Nephron (organoid): ENCODE measurements around the gene SORCS3.
A peak's percentile ranks its signal among the peaks of the same experiment; 100 is the strongest.

ENCODE experiments used
- H3K27ac Mint-ChIP-seq, 3 experiments: 2 replicates each; pipeline ENCODE4 v1.8.0; 2020; ENCODE audit warnings: mixed read lengths in 3 of 3, mild to moderate bottlenecking in 2 of 3, moderate library complexity in 1 of 3
- H3K27me3 Mint-ChIP-seq: 2 replicates; pipeline ENCODE4 v1.8.0; 2021; ENCODE audit warnings: low read depth, mild to moderate bottlenecking, moderate library complexity, mixed read lengths
- H3K36me3 Mint-ChIP-seq: 2 replicates; pipeline ENCODE4 v1.8.0; 2020; ENCODE audit warnings: low read depth, mixed read lengths
- H3K4me1 Mint-ChIP-seq: 2 replicates; pipeline ENCODE4 v1.8.0; 2020; ENCODE audit warnings: mixed read lengths
- H3K4me3 Mint-ChIP-seq, 3 experiments: 2 replicates each; pipeline ENCODE4 v1.8.0; 2020; ENCODE audit warnings: mild to moderate bottlenecking in 3 of 3, mixed read lengths in 3 of 3, moderate library complexity in 2 of 3
- H3K9me3 Mint-ChIP-seq: 2 replicates; pipeline ENCODE4 v1.8.0; 2020; ENCODE audit warnings: mixed read lengths
- TF ChIP-seq, protein P1 (sequence below), 3 experiments: fragments of 200-600 bp; sonication (generic); IDR thresholded peaks; one replicate each; pipeline ENCODE4 v1.5.0; 2021; ENCODE audit warnings: antibody characterized with exemption in 3 of 3; ENCODE audit not compliant: unreplicated experiment in 3 of 3

Gene SORCS3

GRCh38 chr10:104613406-104613805 is 27.7 kb upstream of the SORCS3 start:
- Mint-ChIP-seq H3K27ac (no peak overlapping the region), H3K36me3 (no peaks in the 10 kb centered on the region), H3K9me3 (peaks cover 14% of the 10 kb centered on the region), H3K4me3 (no peak overlapping the region), H3K27me3 (peaks cover 11% of the 10 kb centered on the region), H3K4me1 (no peaks in the 10 kb centered on the region)
- TF ChIP-seq, protein P1, sequence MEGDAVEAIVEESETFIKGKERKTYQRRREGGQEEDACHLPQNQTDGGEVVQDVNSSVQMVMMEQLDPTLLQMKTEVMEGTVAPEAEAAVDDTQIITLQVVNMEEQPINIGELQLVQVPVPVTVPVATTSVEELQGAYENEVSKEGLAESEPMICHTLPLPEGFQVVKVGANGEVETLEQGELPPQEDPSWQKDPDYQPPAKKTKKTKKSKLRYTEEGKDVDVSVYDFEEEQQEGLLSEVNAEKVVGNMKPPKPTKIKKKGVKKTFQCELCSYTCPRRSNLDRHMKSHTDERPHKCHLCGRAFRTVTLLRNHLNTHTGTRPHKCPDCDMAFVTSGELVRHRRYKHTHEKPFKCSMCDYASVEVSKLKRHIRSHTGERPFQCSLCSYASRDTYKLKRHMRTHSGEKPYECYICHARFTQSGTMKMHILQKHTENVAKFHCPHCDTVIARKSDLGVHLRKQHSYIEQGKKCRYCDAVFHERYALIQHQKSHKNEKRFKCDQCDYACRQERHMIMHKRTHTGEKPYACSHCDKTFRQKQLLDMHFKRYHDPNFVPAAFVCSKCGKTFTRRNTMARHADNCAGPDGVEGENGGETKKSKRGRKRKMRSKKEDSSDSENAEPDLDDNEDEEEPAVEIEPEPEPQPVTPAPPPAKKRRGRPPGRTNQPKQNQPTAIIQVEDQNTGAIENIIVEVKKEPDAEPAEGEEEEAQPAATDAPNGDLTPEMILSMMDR (IDR thresholded peaks at IDR 0.05; ENCODE audit: unreplicated experiment in 3 of 3): no peak

GRCh38 chr10:104614245-104614831 is 26.8 kb upstream of the SORCS3 start:
- H3K4me1 Mint-ChIP-seq: no peaks in the 10 kb centered on the region
- no peaks in the 10 kb centered on the region for H3K36me3 Mint-ChIP-seq
- no peak overlapping the region for H3K27ac Mint-ChIP-seq
- TF ChIP-seq, protein P1 (IDR thresholded peaks at IDR 0.05; ENCODE audit: unreplicated experiment in 3 of 3): peak in 2 of 3 experiments; percentile 12 to 17
- no peak overlapping the region for H3K4me3 Mint-ChIP-seq
- H3K9me3 Mint-ChIP-seq: peaks cover 5% of the 10 kb centered on the region
- H3K27me3 Mint-ChIP-seq: peaks cover 13% of the 10 kb centered on the region

- H3K4me3 Mint-ChIP-seq: no peak overlapping the region
- no peak overlapping the region for H3K27ac Mint-ChIP-seq
- TF ChIP-seq, protein P1 (IDR thresholded peaks at IDR 0.05; ENCODE audit: unreplicated experiment in 3 of 3): no peak
- no peaks in the 10 kb centered on the region for H3K36me3 Mint-ChIP-seq
- no peaks in the 10 kb centered on the region for H3K4me1 Mint-ChIP-seq
- peaks cover 13% of the 10 kb centered on the region for H3K27me3 Mint-ChIP-seq
- peaks cover under 1% of the 10 kb centered on the region for H3K9me3 Mint-ChIP-seq
Observed at GRCh38 chr10:104615136-104615535, 26.0 kb upstream of the SORCS3 start.

GRCh38 chr10:104617831-104618230 is 23.3 kb upstream of the SORCS3 start:
- no peak overlapping the region for H3K27ac Mint-ChIP-seq
- no peaks in the 10 kb centered on the region for H3K36me3 Mint-ChIP-seq
- peaks cover 13% of the 10 kb centered on the region for H3K27me3 Mint-ChIP-seq
- no peak overlapping the region for H3K4me3 Mint-ChIP-seq
- no peaks in the 10 kb centered on the region for H3K4me1 Mint-ChIP-seq
- TF ChIP-seq, protein P1 (IDR thresholded peaks at IDR 0.05; ENCODE audit: unreplicated experiment in 3 of 3): no peak
- H3K9me3 Mint-ChIP-seq: peaks cover 2% of the 10 kb centered on the region

DNA sequence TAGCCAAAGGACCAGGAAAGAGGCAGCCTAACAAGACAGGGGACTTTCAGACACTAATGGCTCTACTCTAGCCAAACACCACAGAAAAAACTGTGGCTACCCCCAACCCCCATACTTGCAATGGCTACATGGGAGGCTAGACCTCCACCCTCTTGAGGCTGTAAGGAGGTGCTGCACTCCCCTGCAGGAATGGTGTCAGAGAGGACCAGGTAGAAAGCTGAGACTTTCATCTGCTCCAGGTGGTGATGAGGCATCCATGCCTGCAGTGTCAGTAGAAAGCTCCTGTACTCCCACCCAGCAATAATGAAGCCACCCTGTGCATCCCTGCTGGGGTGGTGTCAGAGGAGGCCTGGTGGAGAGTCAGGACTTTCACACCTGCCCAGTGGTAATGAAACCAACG is 18.9 kb upstream of the SORCS3 start:
- no peak overlapping the region for H3K27ac Mint-ChIP-seq
- no peaks in the 10 kb centered on the region for H3K36me3 Mint-ChIP-seq
- H3K4me3 Mint-ChIP-seq: no peak overlapping the region
- TF ChIP-seq, protein P1 (IDR thresholded peaks at IDR 0.05; ENCODE audit: unreplicated experiment in 3 of 3): no peak
- H3K9me3 Mint-ChIP-seq: peaks cover 17% of the 10 kb centered on the region
- H3K27me3 Mint-ChIP-seq: peaks cover 18% of the 10 kb centered on the region
- H3K4me1 Mint-ChIP-seq: no peaks in the 10 kb centered on the region

DNA sequence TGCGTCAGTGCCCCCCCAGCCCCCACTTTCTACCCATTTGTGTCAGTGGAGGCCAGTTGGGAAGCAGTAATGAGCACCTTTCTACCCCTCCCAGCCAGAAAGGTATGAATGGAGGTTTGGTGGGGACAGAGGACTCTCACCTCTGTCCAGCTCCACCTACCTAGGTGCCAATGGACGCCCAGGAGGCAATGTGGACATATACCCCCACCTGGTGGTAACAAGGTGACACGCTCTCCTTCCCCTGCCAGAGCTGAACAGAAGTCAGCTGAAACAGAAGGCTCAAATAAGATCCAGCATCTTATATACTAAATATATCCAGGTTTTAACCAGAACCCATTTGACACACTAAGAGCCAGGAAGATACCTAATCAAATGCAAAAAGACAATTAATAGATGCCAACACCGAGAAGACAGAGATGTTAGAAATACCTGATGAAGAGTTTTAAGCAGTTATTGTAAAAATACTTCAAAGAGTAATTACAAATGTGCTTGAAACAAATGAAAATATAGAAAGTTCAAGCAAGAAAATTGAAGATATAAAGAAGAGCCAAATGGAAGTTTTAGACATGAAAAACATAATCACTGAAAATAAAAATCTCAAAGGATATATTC is 18.4 kb upstream of the SORCS3 start:
- Mint-ChIP-seq H3K4me3 (no peak overlapping the region), H3K27me3 (peaks cover 18% of the 10 kb centered on the region), H3K4me1 (no peaks in the 10 kb centered on the region), H3K9me3 (peaks cover 17% of the 10 kb centered on the region), H3K27ac (no peak overlapping the region), H3K36me3 (no peaks in the 10 kb centered on the region)
- TF ChIP-seq, protein P1 (IDR thresholded peaks at IDR 0.05; ENCODE audit: unreplicated experiment in 3 of 3): peak; percentile 23 to 41 (median 27)
